Tibial nerve (tissue), 4 donors: ENCODE measurements around the gene PPP1R2. TPM values are rescaled to one million over a fixed set of nuclear protein-coding genes. Genes with fewer than 3 reads are reported as not detected.

Experiments
- DNase-seq, 2 donors: peaks; one replicate each; pipeline ENCODE4 v3.0.0-alpha.2; 2019; ENCODE audit warnings: low spot score in 2 of 2
- H3K27ac ChIP-seq, 4 donors: fragments of 200-600 bp; sonication (generic) in 3 of 4; one replicate each; pipeline ENCODE4 v1.5.1; 2017 to 2019; ENCODE audit warnings: mild to moderate bottlenecking in 1 of 4
- H3K27me3 ChIP-seq, 2 donors: fragments of 200-600 bp; sonication (generic) in 1 of 2; one replicate each; pipeline versions ENCODE4 v1.5.1 to v1.6.0; 2017 to 2019
- H3K36me3 ChIP-seq, 3 donors: fragments of 200-600 bp; sonication (generic); one replicate each; pipeline ENCODE4 v1.5.1; 2018 to 2019
- H3K4me1 ChIP-seq, 4 donors: fragments of 200-600 bp; sonication (generic) in 3 of 4; one replicate each; pipeline ENCODE4 v1.5.1; 2017 to 2019
- H3K4me3 ChIP-seq, 4 donors: fragments of 200-600 bp; sonication (generic) in 3 of 4; one replicate each; pipeline ENCODE4 v1.5.1; 2017 to 2019; ENCODE audit warnings: mild to moderate bottlenecking in 1 of 4, moderate library complexity in 1 of 4
- H3K9me3 ChIP-seq, 4 donors: fragments of 200-600 bp; sonication (generic) in 3 of 4; one replicate each; pipeline ENCODE4 v1.5.1; 2017 to 2019
- CTCF ChIP-seq, 5 experiments: fragments of 200-600 bp in 3 of 5; fragments of 450-650 bp in 2 of 5; sonication (generic) in 3 of 5; IDR thresholded peaks; one replicate each; pipeline ENCODE4 v1.5.1; 2016 to 2019; ENCODE audit warnings: antibody characterized with exemption in 5 of 5, mild to moderate bottlenecking in 3 of 5, moderate library complexity in 2 of 5
- EP300 ChIP-seq, 2 donors: sonication (generic); formaldehyde crosslinking; IDR thresholded peaks; one replicate each; pipeline ENCODE4 v1.6.1; 2017; ENCODE audit warnings: antibody characterized with exemption in 2 of 2, mild to moderate bottlenecking in 1 of 2
- POLR2A ChIP-seq, 2 donors: fragments of 450-650 bp; IDR thresholded peaks; one replicate each; pipeline ENCODE4 v1.6.1; 2017; ENCODE audit warnings: antibody characterized with exemption in 2 of 2, mild to moderate bottlenecking in 2 of 2, moderate library complexity in 2 of 2
- WGBS, 2 donors: methylation state at CpG; one replicate each; pipeline ENCODE4 v1.1.5; 2018; 5-methylcytosine and 5-hydroxymethylcytosine counted together
- total RNA-seq, 4 donors: library from RNA; depleted of rRNA; stranded (reverse); fragments of >200 nt; gene quantifications; one replicate each; pipeline ENCODE4 v1.1.0, GENCODE V29; 2016

PPP1R2 gene
- total RNA-seq, 4 donors from 2014 or later, result 66.6 to 98.1 (median 87.4) TPM

DNA sequence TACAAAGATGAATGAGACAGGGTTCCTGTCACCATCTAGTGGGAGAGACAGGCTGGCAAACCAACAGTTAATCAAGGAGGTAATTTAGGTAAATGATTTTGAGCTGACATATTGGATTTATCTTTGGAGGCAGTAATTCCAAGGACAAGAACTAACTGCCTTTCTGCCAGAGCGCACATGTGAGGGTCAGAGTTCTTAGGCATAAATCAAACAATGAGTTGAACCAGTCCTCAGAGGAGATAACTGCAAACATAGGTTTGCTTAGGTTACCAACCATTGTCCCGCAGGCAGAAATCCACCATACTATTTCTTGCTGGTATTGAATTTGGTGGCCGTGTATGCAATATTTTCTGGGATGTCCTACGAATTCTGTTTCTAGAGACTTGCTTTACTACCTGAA lies 14.2 kb upstream of the PPP1R2 start:
- no peaks in the 10 kb centered on the region for H3K27me3 ChIP-seq
- H3K27ac ChIP-seq, result no peak overlapping the region
- no peaks in the 10 kb centered on the region for H3K36me3 ChIP-seq
- H3K4me3 ChIP-seq, result no peak overlapping the region
- no peak for DNase-seq
- TF ChIP-seq CTCF (IDR thresholded peaks at IDR 0.05), result no peak
- TF ChIP-seq POLR2A (IDR thresholded peaks at IDR 0.05), result no peak
- TF ChIP-seq EP300 (IDR thresholded peaks at IDR 0.05), result no peak
- no peaks in the 10 kb centered on the region for H3K4me1 ChIP-seq
- WGBS, 2 donors, result 83 to 85% methylated on average over 4 of the region's 4 CpGs
- H3K9me3 ChIP-seq, result no peaks in the 10 kb centered on the region

GRCh38 chr3:195556390-195556789 lies 13.3 kb upstream of the PPP1R2 start:
- no peak overlapping the region for H3K4me3 ChIP-seq
- 37 to 38% methylated on average over 10 of the region's 10 CpGs for WGBS, 2 donors
- H3K9me3 ChIP-seq, result no peaks in the 10 kb centered on the region
- DNase-seq, result no peak
- H3K27ac ChIP-seq, result no peak overlapping the region
- H3K36me3 ChIP-seq, result no peaks in the 10 kb centered on the region
- no peak for TF ChIP-seq POLR2A (IDR thresholded peaks at IDR 0.05)
- TF ChIP-seq CTCF (IDR thresholded peaks at IDR 0.05), result no peak
- TF ChIP-seq EP300 (IDR thresholded peaks at IDR 0.05), result no peak
- no peaks in the 10 kb centered on the region for H3K27me3 ChIP-seq
- peaks cover 0 to 3% (median 0%) of the 10 kb centered on the region in 4 donors for H3K4me1 ChIP-seq

DNA sequence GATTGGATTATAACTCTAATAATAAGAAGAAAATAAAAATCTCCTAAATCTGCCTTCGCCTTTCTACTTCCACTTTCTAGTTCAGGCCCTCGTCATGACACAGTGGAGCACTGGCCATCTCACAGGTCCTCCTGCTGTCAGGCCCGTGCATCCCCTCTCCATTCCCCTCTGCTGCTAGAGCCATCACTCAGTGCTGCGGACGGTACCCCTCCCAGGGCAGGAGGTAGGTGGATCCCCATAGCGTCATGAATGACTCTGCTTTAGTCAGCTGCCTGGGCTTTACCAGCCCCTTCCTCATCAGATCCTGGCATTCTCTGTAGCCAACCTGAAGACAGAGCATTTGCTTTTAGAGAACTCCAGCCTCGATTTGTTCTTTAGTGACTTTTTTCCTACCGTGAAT lies 12.0 kb upstream of the PPP1R2 start:
- Histone ChIP-seq H3K4me1 (peaks cover 0 to 14% (median 4%) of the 10 kb centered on the region in 4 donors), H3K4me3 (no peak overlapping the region), H3K36me3 (no peaks in the 10 kb centered on the region), H3K9me3 (no peaks in the 10 kb centered on the region), H3K27ac (no peak overlapping the region), H3K27me3 (no peaks in the 10 kb centered on the region)
- TF ChIP-seq EP300 (IDR thresholded peaks at IDR 0.05) (no peak), POLR2A (IDR thresholded peaks at IDR 0.05) (no peak), CTCF (IDR thresholded peaks at IDR 0.05) (no peak)
- no peak for DNase-seq
- 70 to 77% methylated on average over 8 of the region's 8 CpGs for WGBS, 2 donors

GRCh38 chr3:195554458-195554857 lies 11.3 kb upstream of the PPP1R2 start:
- Histone ChIP-seq H3K27me3 (no peaks in the 10 kb centered on the region), H3K27ac (no peak overlapping the region), H3K4me1 (peaks cover 0 to 16% (median 5%) of the 10 kb centered on the region in 4 donors), H3K9me3 (no peaks in the 10 kb centered on the region), H3K36me3 (no peaks in the 10 kb centered on the region), H3K4me3 (no peak overlapping the region)
- TF ChIP-seq CTCF (IDR thresholded peaks at IDR 0.05) (no peak), POLR2A (IDR thresholded peaks at IDR 0.05) (no peak), EP300 (IDR thresholded peaks at IDR 0.05) (no peak)
- DNase-seq, result no peak
- 95 to 96% methylated on average over 15 of the region's 15 CpGs for WGBS, 2 donors

DNA sequence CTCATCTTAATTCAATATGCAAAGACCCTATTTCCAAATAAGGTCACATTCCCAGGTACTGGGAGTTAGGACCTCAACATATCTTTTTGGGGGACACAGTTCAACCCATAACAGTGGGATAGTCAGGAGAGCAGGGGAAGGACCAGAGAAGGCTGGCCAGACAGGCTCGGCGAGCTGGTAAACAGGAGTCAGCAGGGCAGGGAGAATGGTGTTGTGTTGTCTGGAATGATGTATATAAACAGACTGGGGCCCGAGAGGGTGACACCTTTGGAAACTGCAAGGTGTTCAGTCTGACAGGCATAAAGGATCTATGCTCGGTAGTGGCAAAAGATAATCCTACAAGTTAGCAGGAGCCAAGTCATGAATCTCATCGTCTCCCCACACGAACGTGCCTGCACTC lies 10.1 kb upstream of the PPP1R2 start:
- DNase-seq, result no peak

More for the DNA sequence above, 10.1 kb upstream of the PPP1R2 start:
- Histone ChIP-seq H3K4me1 (peaks cover 0 to 20% (median 5%) of the 10 kb centered on the region in 4 donors), H3K9me3 (no peaks in the 10 kb centered on the region), H3K36me3 (no peaks in the 10 kb centered on the region), H3K27me3 (no peaks in the 10 kb centered on the region), H3K4me3 (no peak overlapping the region), H3K27ac (no peak overlapping the region)
- 81 to 85% methylated on average over 7 of the region's 7 CpGs for WGBS, 2 donors
- TF ChIP-seq CTCF (IDR thresholded peaks at IDR 0.05) (no peak), EP300 (IDR thresholded peaks at IDR 0.05) (no peak), POLR2A (IDR thresholded peaks at IDR 0.05) (no peak)
